HCT116 (cell line): ENCODE data around the gene IFNL3.

Experiments
- CEBPB ChIP-seq: IDR thresholded peaks from 2 replicates; pipeline ENCODE4 v1.6.1; 2012; ENCODE audit warnings: low read depth
- CTCF ChIP-seq, 3 experiments: fragments of 200-600 bp in 1 of 3; sonication (generic) in 1 of 3; IDR thresholded peaks in 2 of 3; conservative IDR thresholded peaks in 1 of 3; 2 replicates each; pipeline ENCODE4 v1.5.1; 2012 to 2017; ENCODE audit warnings: low read depth in 2 of 3, low read length in 2 of 3, antibody characterized with exemption in 1 of 3, borderline replicate concordance in 1 of 3, control low read depth in 1 of 3, mild to moderate bottlenecking in 1 of 3, mixed read lengths in 1 of 3, mixed run types in 1 of 3, moderate library complexity in 1 of 3; ENCODE audit not compliant: insufficient read depth in 1 of 3
- EGR1 ChIP-seq: IDR thresholded peaks from 2 replicates; pipeline ENCODE4 v1.6.1; 2012; ENCODE audit warnings: low read depth
- EZH2 ChIP-seq: fragments of 200-600 bp; sonication (generic); IDR thresholded peaks from 2 replicates; pipeline ENCODE4 v1.6.1; 2017; ENCODE audit warnings: antibody characterized with exemption, mixed run types
- POLR2A ChIP-seq: IDR thresholded peaks from 2 replicates; pipeline ENCODE4 v1.7.0; 2011; ENCODE audit warnings: borderline replicate concordance; ENCODE audit not compliant: insufficient read depth, insufficient read length; ENCODE audit errors: extremely low read depth
- POLR2AphosphoS5 ChIP-seq: IDR thresholded peaks from 2 replicates; pipeline ENCODE4 v1.6.1; 2011; ENCODE audit warnings: mild to moderate bottlenecking, low read depth, low read length, moderate library complexity
- RAD21 ChIP-seq: IDR thresholded peaks from 2 replicates; pipeline ENCODE4 v1.6.1; 2012; ENCODE audit warnings: low read depth, mild to moderate bottlenecking
- REST ChIP-seq: IDR thresholded peaks from 2 replicates; pipeline ENCODE4 v1.6.1; 2012; ENCODE audit warnings: low read depth
- SIN3A ChIP-seq: IDR thresholded peaks from 2 replicates; pipeline ENCODE4 v1.6.1; 2012; ENCODE audit warnings: low read depth
- SRF ChIP-seq: IDR thresholded peaks from 2 replicates; pipeline ENCODE4 v1.6.1; 2012; ENCODE audit warnings: low read depth
- TCF7L2 ChIP-seq: IDR thresholded peaks from 2 replicates; pipeline ENCODE4 v1.7.0; 2011; ENCODE audit warnings: borderline replicate concordance, inconsistent platforms; ENCODE audit not compliant: insufficient read depth, insufficient read length; ENCODE audit errors: extremely low read depth
- ZBTB33 ChIP-seq: IDR thresholded peaks from 2 replicates; pipeline ENCODE4 v1.6.1; 2011; ENCODE audit warnings: mild to moderate bottlenecking, low read length, moderate library complexity; ENCODE audit not compliant: insufficient replicate concordance; ENCODE audit errors: extremely low read depth
- ZFX ChIP-seq: fragments of 450-650 bp; IDR thresholded peaks from 2 replicates; pipeline ENCODE4 v1.6.1; 2017

DNA sequence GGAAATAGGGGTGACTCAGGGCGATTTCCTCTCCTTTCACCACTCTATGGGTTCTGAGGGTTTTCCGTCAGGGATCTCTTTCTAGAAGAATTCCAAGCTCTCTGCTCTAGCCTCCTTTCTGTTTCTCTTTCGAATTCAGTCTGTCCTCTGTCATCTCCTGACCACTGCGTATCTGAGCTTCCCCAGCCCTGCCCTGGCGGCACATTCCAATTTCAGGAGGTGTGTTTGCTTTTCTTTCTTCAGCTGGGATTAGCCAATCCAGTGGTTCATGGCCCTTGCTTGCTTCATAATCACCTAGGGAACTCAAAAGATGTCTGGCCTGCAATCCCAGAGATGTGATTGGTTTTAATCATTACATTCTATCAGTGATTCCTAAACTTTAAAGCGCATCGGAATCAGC lies 32.8 kb upstream of the IFNL3 start:
- no peak for TF ChIP-seq ZBTB33
- TF ChIP-seq CEBPB: no peak
- TF ChIP-seq ZFX: no peak
- TF ChIP-seq TCF7L2: no peak
- TF ChIP-seq SIN3A: no peak
- TF ChIP-seq EGR1: no peak
- no peak for TF ChIP-seq CTCF (IDR thresholded peaks at IDR 0.05 in 2 of 3, conservative IDR thresholded peaks at IDR 0.05 in 1 of 3; ENCODE audit: borderline replicate concordance in 1 of 3, insufficient read depth in 1 of 3, low read depth in 2 of 3, low read length in 2 of 3)
- no peak for TF ChIP-seq POLR2AphosphoS5
- TF ChIP-seq REST: no peak
- TF ChIP-seq RAD21: no peak
- TF ChIP-seq SRF: no peak
- no peak for TF ChIP-seq POLR2A
- TF ChIP-seq EZH2: no peak
